C4-2B (cell line): ENCODE results near the gene GRK3.
"Not testable (repeated sequence)": the region's sequence is repeated elsewhere in the genome, so short reads cannot be mapped to it uniquely, and the experiment has no call there.

Experiments
- H3K27ac ChIP-seq: fragments of 450-650 bp; 2 replicates; pipeline ENCODE4 v1.5.1; 2017
- ZFX ChIP-seq: fragments of 450-650 bp; IDR thresholded peaks from 2 replicates; pipeline ENCODE4 v1.6.1; 2017
- TF ChIP-seq, protein P1 (sequence below): fragments of 450-650 bp; conservative IDR thresholded peaks from 2 replicates; pipeline ENCODE4 v1.5.1; 2017; ENCODE audit warnings: mild to moderate bottlenecking

The GRK3 gene

DNA sequence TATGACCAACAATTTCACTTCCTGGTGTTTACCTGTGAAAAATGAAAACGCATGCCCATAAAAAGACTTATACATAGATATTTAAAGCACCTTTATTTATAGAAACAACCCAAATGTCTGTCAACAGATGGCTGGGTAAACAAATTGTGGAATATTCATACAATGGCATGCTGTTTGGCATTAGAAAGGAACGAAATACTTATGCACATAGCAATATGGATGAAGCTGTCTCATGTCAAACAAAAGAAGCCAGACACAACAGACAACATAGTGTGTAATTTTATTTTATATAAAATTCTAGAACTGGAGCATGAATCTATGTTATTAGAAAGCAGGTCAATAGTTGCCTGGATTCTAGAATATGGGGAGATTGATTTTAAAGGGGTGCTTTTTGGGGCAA is 38.0 kb downstream of the GRK3 start:
- H3K27ac ChIP-seq = no peak overlapping the region
- TF ChIP-seq ZFX = no peak
- TF ChIP-seq, protein P1, sequence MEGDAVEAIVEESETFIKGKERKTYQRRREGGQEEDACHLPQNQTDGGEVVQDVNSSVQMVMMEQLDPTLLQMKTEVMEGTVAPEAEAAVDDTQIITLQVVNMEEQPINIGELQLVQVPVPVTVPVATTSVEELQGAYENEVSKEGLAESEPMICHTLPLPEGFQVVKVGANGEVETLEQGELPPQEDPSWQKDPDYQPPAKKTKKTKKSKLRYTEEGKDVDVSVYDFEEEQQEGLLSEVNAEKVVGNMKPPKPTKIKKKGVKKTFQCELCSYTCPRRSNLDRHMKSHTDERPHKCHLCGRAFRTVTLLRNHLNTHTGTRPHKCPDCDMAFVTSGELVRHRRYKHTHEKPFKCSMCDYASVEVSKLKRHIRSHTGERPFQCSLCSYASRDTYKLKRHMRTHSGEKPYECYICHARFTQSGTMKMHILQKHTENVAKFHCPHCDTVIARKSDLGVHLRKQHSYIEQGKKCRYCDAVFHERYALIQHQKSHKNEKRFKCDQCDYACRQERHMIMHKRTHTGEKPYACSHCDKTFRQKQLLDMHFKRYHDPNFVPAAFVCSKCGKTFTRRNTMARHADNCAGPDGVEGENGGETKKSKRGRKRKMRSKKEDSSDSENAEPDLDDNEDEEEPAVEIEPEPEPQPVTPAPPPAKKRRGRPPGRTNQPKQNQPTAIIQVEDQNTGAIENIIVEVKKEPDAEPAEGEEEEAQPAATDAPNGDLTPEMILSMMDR = no peak

DNA sequence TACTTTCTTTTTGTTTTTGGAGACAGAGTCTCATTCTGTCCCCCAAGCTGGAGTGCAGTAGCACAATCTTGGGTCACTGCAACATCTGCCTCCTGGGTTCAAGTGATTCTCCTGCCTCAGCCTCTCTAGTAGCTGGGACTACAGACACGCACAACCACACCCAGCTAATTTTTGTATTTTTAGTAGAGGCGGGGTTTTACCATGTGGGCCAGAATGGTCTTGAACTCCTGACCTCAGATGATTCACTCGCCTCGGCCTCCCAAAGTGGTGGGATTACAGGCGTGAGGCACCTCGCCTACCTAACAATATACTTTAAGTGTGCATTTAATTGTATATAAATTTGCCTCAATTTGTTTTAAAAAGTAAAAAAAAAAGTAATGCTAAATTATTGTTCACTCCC is 38.4 kb downstream of the GRK3 start:
- TF ChIP-seq, protein P1 = no peak
- no peak for TF ChIP-seq ZFX
- H3K27ac ChIP-seq = no peak overlapping the region

DNA sequence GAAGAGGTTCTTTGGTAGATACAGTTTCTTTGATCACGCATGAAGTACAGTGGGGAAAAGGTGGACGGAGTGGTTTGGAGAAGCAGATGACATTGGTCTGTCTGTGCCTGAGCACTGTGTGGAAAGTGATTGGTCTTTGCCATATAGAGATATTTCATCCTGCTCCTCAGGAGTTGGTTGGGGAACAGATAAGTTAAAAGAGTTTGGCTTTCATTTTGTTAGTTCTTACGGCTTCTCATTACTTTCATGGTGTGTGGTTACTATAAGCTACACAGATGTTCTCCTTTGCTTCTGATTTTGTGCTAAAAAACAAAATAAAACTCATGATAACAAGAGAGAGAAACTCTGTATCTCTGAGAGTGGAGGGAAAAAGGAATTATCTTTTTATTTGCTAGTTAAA is 40.7 kb downstream of the GRK3 start:
- H3K27ac ChIP-seq = not testable (repeated sequence)

DNA sequence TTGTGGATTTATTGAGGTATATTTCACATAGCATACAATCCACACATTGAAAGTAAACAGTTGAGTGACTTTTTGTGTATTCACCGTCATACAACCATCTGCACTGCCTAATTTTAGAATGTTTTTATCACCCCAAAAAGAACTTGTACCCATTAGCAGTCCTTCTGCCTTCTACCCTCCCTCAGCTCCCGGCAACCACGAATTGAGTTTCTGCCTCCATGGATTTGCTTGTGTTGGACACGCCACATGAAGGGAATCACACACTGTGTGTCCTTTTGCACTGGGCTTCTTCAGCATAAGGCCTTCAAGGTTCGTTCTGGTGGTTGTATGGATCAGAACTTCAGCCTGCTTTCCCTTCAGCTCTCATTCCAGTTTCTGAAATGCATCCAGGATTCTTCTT is 41.1 kb downstream of the GRK3 start:
- H3K27ac ChIP-seq = not testable (repeated sequence)

DNA sequence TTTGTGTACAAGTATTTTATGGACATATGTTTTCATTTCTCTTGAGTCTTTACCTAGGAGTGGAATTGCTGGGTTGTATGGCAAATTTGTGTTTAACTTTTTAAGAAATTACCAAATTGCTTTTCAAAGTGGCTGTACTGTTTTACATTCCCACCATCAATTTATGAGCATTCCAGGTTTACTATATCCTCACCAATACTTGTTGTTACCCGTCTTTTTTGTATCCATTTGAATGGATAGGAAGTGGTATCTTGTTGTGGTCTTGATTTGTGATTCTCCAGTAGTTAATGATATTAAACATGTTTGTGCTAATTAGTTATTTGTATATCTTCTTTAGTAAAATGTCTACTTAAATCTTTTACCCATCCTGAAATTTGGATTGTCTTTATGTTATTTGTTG is 46.8 kb downstream of the GRK3 start:
- H3K27ac ChIP-seq = not testable (repeated sequence)

DNA sequence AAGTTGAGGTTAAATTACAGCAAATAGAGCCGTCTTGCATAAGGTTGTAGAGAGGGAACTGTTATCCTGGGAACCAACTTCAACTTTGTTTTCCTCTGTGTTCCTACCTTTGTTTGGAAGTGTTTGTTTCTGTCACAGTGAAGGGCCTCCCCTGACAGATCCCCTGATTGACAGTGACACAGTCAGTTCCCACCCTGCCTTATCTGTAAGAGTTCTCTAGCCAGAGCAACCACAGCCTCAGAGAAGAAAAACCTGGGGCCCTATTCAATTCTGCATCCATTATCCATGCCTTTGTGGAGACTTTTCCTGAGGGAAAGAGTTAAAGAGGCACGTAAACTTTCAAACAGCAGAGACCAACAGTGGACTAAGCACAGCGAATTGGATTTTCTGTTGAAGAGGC is 48.7 kb downstream of the GRK3 start:
- H3K27ac ChIP-seq = not testable (repeated sequence)

DNA sequence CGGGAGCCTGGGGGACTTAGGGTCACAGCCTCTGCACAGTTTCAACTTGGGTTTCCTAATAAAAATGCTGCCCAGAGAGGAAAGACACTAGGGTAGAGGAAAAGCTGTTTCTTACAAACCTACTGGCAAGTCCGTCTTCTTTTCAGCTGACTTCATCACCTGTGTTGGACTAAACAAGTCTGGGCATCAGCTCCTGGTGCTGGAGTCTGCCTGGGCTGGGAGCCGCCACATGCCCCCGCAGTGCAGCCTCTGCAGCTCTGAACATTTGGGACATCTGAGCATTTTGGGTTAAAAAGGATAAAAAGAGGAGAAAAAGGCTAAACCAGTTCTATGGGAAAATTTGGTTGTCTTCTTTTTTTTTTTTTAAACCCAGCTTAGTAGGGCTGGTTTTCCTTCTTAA is 49.1 kb downstream of the GRK3 start:
- H3K27ac ChIP-seq = not testable (repeated sequence)

DNA sequence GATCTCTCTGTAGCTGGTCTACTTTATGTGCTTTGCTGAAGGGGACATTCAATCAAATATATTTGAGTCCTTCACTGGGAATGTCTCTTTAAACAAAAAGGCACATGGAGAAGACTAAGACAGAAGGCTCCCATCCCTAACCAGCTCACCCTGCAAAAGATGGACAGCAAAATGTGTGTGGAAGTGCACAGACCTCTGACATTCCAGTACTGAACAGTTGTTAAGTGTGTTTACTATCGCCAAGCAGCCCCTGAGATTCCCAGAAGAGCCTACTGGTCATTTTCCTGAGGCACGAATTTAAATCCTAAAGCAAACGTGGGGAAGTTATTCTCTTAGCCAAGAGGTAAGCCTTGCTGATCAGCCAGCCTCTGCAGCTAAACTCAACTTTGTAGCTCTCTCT is 50.3 kb downstream of the GRK3 start:
- H3K27ac ChIP-seq = not testable (repeated sequence)

DNA sequence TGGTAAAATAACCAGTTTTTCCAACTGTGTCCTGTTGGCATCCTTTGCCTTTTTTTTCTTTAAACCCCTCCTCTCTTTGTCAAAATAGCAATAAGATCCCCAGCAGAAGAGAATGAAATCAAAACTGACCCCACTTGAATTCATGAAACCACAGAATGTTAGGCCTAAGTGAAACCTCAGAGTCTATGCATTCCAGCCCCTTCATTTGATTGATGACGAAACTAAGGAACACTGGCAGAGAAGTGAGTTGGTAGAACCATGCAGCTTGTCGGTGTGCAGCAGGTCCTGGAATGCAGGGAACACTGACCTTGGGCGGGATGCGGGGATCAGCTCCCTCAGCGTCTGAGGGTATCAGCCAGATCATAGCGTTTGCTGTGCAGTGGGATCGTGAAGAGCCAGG is 57.5 kb downstream of the GRK3 start:
- TF ChIP-seq, protein P1 = no peak
- TF ChIP-seq ZFX = no peak
- H3K27ac ChIP-seq = no peak overlapping the region

DNA sequence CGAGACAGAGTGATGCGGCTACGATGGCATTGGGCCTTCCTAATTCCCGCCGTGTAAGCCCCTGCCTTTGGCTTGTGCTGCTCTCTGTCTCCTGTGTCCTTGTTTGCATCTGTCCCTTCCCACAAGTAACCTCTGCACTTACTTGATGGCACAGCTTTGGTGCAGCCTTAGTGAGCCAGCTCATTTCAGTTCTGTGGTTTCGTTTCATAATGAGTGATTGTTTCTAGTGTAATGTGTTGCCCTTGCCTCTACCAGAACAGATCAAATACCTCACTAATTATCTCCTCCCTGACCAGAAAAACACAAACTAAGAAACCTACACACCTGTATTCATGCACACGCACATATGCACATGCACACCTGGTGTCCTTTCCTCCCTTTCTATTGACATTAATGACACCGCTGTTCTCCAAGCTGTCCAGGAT is 58.8 kb downstream of the GRK3 start:
- no peak overlapping the region for H3K27ac ChIP-seq

DNA sequence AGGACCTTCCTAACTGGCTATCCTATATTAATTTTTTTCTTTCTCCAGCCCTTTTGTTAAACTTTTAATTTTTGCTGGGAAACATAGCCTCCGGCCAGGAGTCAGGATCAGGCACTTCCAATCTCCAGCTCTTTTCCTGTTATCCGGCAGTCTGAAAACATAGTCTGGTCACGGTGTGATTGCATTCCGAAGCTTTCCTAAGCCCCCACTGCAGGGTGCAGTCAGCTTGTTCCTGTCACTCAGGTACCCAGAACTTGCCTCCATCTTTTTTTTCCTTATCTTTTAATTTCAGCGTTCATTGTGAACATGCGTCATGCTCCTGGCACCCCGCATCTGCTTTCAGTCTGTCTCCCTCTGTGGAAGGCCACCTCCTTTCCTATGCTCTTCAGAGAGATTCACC is 59.4 kb downstream of the GRK3 start:
- TF ChIP-seq, protein P1 = no peak
- TF ChIP-seq ZFX = no peak
- H3K27ac ChIP-seq = no peak overlapping the region

More for the DNA sequence above, 58.8 kb downstream of the GRK3 start:
- TF ChIP-seq ZFX = no peak
- TF ChIP-seq, protein P1 = no peak
